Measurements from ENCODE around the gene SLC2A8.

Gene SLC2A8

GRCh38 chr9:127430415-127430814, 33.4 kb downstream of the SLC2A8 start:
- H3K4me3 ChIP-seq (ENCODE audit: low read depth, low read length), result no peak overlapping the region
- no peak for TF ChIP-seq CTCF (IDR thresholded peaks at IDR 0.05; ENCODE audit: low read depth, low read length)

GRCh38 chr9:127437497-127438264, 40.7 kb downstream of the SLC2A8 start:
- TF ChIP-seq CTCF (IDR thresholded peaks at IDR 0.05; ENCODE audit: low read depth, low read length), result no peak; the same call in 1 of the 2 replicates
- no peak overlapping the region for H3K4me3 ChIP-seq (ENCODE audit: low read depth, low read length)
- H3K4me1 ChIP-seq, result no peaks in the 10 kb centered on the region
- H3K36me3 ChIP-seq, result peaks cover 93% of the 10 kb centered on the region
- H3K9me3 ChIP-seq, result no peaks in the 10 kb centered on the region
- no peak for DNase-seq
- H3K27me3 ChIP-seq, result no peaks in the 10 kb centered on the region

More at GRCh38 chr9:127430415-127430814, 33.4 kb downstream of the SLC2A8 start:
- peaks cover 49% of the 10 kb centered on the region for H3K36me3 ChIP-seq
- H3K4me1 ChIP-seq, result no peaks in the 10 kb centered on the region
- no peaks in the 10 kb centered on the region for H3K9me3 ChIP-seq
- DNase-seq, result no peak
- H3K27me3 ChIP-seq, result no peaks in the 10 kb centered on the region

GRCh38 chr9:127438394-127438793, 41.4 kb downstream of the SLC2A8 start:
- no peak for DNase-seq
- peaks cover 94% of the 10 kb centered on the region for H3K36me3 ChIP-seq
- TF ChIP-seq CTCF (IDR thresholded peaks at IDR 0.05; ENCODE audit: low read depth, low read length), result no peak

GRCh38 chr9:127444283-127444920, 47.4 kb downstream of the SLC2A8 start:
- H3K4me3 ChIP-seq (ENCODE audit: low read depth, low read length), result no peak overlapping the region
- no peaks in the 10 kb centered on the region for H3K27me3 ChIP-seq
- peaks cover 93% of the 10 kb centered on the region for H3K36me3 ChIP-seq
- no peaks in the 10 kb centered on the region for H3K4me1 ChIP-seq
- DNase-seq, result no peak
- no peak for TF ChIP-seq CTCF (IDR thresholded peaks at IDR 0.05; ENCODE audit: low read depth, low read length)
- peaks cover 2% of the 10 kb centered on the region for H3K9me3 ChIP-seq

More at GRCh38 chr9:127438394-127438793, 41.4 kb downstream of the SLC2A8 start:
- no peak overlapping the region for H3K4me3 ChIP-seq (ENCODE audit: low read depth, low read length)
- H3K9me3 ChIP-seq, result no peaks in the 10 kb centered on the region
- H3K4me1 ChIP-seq, result no peaks in the 10 kb centered on the region
- no peaks in the 10 kb centered on the region for H3K27me3 ChIP-seq

GRCh38 chr9:127444921-127445850, 48.2 kb downstream of the SLC2A8 start:
- H3K36me3 ChIP-seq, result peaks cover 95% of the 10 kb centered on the region
- H3K9me3 ChIP-seq, result peaks cover 2% of the 10 kb centered on the region
- no peaks in the 10 kb centered on the region for H3K27me3 ChIP-seq
- TF ChIP-seq CTCF (IDR thresholded peaks at IDR 0.05; ENCODE audit: low read depth, low read length), result no peak
- no peak for DNase-seq
- no peaks in the 10 kb centered on the region for H3K4me1 ChIP-seq
- no peak overlapping the region for H3K4me3 ChIP-seq (ENCODE audit: low read depth, low read length)
